NB4 (cell line): ENCODE data around the gene HPN.

ENCODE experiments used
- CTCF ChIP-seq: IDR thresholded peaks from one replicate; pipeline ENCODE4 v1.5.1; 2012; ENCODE audit warnings: low read depth, low read length
- MAX ChIP-seq: IDR thresholded peaks from 2 replicates; pipeline ENCODE4 v1.6.1; 2011; ENCODE audit warnings: low read depth, low read length
- MYC ChIP-seq: IDR thresholded peaks from 2 replicates; pipeline ENCODE4 v1.6.1; 2011; ENCODE audit warnings: low read depth, low read length
- POLR2A ChIP-seq: IDR thresholded peaks from 2 replicates; pipeline ENCODE4 v1.6.1; 2011; ENCODE audit warnings: mild to moderate bottlenecking; ENCODE audit not compliant: insufficient read length; ENCODE audit errors: extremely low read depth

GRCh38 chr19:35032356-35032865 lies 9.1 kb upstream of the HPN start:
- TF ChIP-seq POLR2A (no peak), CTCF (no peak), MAX (no peak), MYC (no peak)
